ENCODE data around the gene MPZ. TPM values are rescaled to one million over a fixed set of nuclear protein-coding genes. Genes with fewer than 3 reads are reported as not detected.
A peak's percentile ranks its signal among the peaks of the same experiment; 100 is the strongest.

MPZ gene
- total RNA-seq, 2 donors from 2014 or later: 3.6 to 6.6 TPM

DNA sequence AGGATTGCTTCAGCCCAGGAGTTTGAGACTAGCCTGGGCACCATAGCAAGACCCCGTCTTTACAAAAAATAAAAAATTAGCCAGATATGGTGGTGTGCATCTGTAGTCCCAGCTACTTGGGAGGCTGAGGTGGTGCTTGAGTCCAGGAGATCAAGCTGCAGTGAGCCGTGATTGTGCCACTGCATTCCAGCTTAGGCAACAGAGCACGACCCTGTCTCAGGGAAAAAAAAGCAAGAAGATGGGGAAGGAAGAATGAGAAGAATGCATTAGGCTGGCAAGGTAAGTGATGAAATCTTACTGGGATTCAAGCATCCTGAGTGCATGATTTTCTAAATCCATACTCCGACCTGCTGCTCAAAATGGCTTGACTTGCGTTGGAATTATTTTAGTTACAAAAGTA is 44.5 kb downstream of the MPZ start:
- no peaks in the 10 kb centered on the region for H3K36me3 ChIP-seq (replicated peaks in 1 of 2; ENCODE audit: insufficient read depth in 1 of 2, low read depth in 2 of 2)

DNA sequence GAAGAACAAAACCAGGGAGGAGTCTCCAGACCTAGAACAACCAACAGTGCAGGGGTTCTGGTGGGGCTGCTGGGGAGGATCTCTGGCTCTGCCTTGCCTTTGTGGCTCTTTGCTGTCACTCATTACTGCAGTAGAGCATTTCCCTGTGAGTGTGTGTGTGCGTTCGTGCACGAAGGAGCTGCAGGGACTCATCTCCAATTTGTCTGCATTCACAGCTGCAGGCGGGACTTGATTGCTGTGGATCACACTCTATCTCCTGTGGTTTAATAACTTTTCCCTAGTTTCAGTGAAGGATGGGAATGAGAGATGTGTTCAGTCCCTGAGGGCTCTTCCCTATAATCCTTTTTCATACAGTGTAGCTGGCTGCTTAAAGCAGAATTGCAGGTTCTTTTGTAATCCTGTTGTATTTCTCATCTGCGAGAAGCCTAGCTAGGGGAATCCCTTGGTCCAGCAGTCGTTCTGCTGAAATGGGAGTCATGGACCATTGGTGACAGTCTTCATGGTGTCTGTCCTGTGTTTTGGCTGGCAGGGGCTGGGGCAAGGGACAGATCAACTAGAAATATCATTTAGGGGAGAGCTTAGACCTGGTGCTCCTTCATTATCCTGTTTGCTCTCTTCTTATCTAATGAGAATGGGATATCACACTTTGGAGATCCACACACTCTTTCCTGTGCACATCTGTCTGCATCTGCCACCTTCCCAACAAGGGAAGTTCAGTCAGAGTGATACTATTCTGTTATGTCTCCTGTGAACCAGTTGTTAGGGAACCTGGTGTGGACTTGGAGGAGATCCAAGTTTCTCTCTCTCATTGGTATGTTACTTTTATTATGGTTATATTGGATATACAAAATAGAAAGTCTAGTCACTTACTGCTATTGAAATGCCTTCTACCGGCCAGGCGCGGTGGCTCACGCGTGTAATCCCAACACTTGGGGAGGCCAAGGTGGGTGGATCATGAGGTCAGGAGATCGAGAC is 48.2 kb downstream of the MPZ start:
- Histone ChIP-seq H3K27me3 (peaks cover 0 to 8% of the 10 kb centered on the region in 2 donors), H3K9me3 (peaks cover 0 to 13% (median 0%) of the 10 kb centered on the region in 3 donors), H3K36me3 (replicated peaks in 1 of 2; ENCODE audit: insufficient read depth in 1 of 2, low read depth in 2 of 2) (no peaks in the 10 kb centered on the region), H3K27ac (no peak overlapping the region), H3K4me1 (peaks cover 18% of the 10 kb centered on the region), H3K4me3 (no peak overlapping the region)
- intact Hi-C loops (cut with DNase I): no loop called here
- peak in 3 of 4 donors; percentile 13 to 16 (median 14) for DNase-seq
- TF ChIP-seq, protein P1, sequence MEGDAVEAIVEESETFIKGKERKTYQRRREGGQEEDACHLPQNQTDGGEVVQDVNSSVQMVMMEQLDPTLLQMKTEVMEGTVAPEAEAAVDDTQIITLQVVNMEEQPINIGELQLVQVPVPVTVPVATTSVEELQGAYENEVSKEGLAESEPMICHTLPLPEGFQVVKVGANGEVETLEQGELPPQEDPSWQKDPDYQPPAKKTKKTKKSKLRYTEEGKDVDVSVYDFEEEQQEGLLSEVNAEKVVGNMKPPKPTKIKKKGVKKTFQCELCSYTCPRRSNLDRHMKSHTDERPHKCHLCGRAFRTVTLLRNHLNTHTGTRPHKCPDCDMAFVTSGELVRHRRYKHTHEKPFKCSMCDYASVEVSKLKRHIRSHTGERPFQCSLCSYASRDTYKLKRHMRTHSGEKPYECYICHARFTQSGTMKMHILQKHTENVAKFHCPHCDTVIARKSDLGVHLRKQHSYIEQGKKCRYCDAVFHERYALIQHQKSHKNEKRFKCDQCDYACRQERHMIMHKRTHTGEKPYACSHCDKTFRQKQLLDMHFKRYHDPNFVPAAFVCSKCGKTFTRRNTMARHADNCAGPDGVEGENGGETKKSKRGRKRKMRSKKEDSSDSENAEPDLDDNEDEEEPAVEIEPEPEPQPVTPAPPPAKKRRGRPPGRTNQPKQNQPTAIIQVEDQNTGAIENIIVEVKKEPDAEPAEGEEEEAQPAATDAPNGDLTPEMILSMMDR (IDR thresholded peaks at IDR 0.05): no peak
- no peak for TF ChIP-seq POLR2A (IDR thresholded peaks at IDR 0.05)
- no peak for ATAC-seq
- WGBS, 2 donors: 77 to 80% methylated on average over 12 of the region's 12 CpGs

More for the DNA sequence above, 44.5 kb downstream of the MPZ start:
- Histone ChIP-seq H3K9me3 (no peaks in the 10 kb centered on the region), H3K27me3 (no peaks in the 10 kb centered on the region), H3K4me3 (no peak overlapping the region), H3K27ac (no peak overlapping the region), H3K4me1 (peaks cover 14% of the 10 kb centered on the region)
- intact Hi-C loops (cut with DNase I): no loop called here
- no peak for TF ChIP-seq POLR2A (IDR thresholded peaks at IDR 0.05)
- TF ChIP-seq, protein P1 (IDR thresholded peaks at IDR 0.05): no peak
- 89 to 91% methylated on average over 5 of the region's 5 CpGs for WGBS, 2 donors
- DNase-seq (no peak), ATAC-seq (no peak)

DNA sequence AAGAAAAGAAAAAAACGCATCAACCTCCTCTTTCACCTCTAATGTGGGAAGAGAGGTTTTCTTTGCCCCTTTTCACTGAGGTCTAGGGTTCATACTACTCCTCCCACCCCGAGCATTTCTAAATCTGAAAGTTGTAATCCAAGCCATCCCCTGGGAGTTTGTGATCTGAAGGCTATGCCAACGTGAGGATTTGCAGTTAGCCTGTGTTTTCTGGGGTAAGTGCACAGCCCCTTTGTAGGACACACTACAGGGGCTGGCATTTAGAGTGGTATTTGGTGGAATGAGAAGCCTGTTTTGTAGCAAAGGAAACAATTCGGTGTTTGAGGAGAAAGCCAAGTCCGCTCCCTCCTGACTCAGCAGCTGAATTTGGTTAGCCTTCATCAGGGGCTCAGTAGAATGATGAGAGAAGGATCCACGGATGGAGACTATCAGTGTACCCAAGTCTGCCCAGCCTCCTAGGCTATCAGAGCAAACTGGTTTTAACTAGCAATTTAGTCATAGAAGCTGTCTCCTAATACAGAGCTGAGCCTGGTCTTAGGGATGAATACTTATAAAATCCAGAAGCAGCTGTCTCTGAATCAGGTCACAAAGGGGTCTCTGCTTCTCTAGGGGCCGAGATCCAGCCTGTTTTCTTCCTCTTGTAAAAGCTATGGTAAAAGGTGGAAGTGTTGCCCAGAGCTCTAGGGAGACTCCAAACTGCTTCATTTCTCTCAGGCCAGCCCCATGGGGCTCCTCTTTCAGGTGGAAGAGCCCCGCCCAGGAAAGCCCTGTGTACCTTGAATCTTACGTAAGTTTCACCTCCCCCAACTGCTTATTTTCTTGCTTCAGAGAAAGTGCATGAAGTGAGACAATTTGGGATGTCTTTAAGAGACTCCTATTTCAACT is 49.1 kb downstream of the MPZ start:
- 54 to 62% methylated on average over 8 to 9 of the region's 9 CpGs for WGBS, 2 donors
- Histone ChIP-seq H3K36me3 (replicated peaks in 1 of 2; ENCODE audit: insufficient read depth in 1 of 2, low read depth in 2 of 2) (no peaks in the 10 kb centered on the region), H3K27ac (no peak overlapping the region), H3K4me3 (no peak overlapping the region), H3K4me1 (peaks cover 12% of the 10 kb centered on the region), H3K9me3 (peaks cover 0 to 14% (median 0%) of the 10 kb centered on the region in 3 donors), H3K27me3 (peaks cover 0 to 8% of the 10 kb centered on the region in 2 donors)
- ATAC-seq: no peak
- intact Hi-C loops (cut with DNase I): no loop called here
- no peak for DNase-seq
- TF ChIP-seq, protein P1 (IDR thresholded peaks at IDR 0.05): no peak
- no peak for TF ChIP-seq POLR2A (IDR thresholded peaks at IDR 0.05)

DNA sequence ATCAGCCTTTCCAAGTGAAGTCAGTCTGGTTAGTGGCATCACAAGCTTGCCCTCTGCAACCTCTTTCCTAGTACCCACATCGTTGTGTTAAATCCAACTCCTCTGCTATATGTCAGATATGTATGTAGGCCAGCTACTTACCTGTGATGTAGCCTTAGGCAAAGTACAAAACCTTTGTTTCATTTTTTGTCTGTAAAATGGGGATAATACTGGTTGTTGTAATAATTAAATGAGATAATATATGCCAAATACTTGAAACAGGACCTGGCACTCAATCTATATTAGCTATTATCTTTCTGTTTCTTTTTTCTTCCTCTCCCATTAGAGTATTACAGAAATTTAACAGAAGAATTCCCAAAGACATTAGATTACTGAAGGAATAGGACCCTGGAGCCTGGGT is 50.0 kb downstream of the MPZ start:
- no peak for ATAC-seq
- TF ChIP-seq, protein P1 (IDR thresholded peaks at IDR 0.05): no peak
- TF ChIP-seq POLR2A (IDR thresholded peaks at IDR 0.05): no peak
- 62 to 74% methylated on average over 1 of the region's 1 CpG for WGBS, 2 donors

More for the DNA sequence above, 50.0 kb downstream of the MPZ start:
- H3K4me3 ChIP-seq: no peak overlapping the region
- H3K27ac ChIP-seq: no peak overlapping the region
- no peak for DNase-seq
- H3K4me1 ChIP-seq: peaks cover 12% of the 10 kb centered on the region
- intact Hi-C loops (cut with DNase I): no loop called here
- peaks cover 0 to 14% (median 0%) of the 10 kb centered on the region in 3 donors for H3K9me3 ChIP-seq
- H3K36me3 ChIP-seq (replicated peaks in 1 of 2; ENCODE audit: insufficient read depth in 1 of 2, low read depth in 2 of 2): no peaks in the 10 kb centered on the region
- peaks cover 0 to 8% of the 10 kb centered on the region in 2 donors for H3K27me3 ChIP-seq
